Erythroblast (primary cell): ENCODE measurements around the gene CAPN8.

ENCODE experiments used
- GATA1 ChIP-seq: IDR thresholded peaks from 2 replicates; pipeline ENCODE4 v1.6.1; 2011; ENCODE audit warnings: low read depth, mild to moderate bottlenecking, control low read depth, low read length, moderate library complexity
- POLR2A ChIP-seq: IDR thresholded peaks from 2 replicates; pipeline ENCODE4 v1.6.1; 2011; ENCODE audit warnings: mild to moderate bottlenecking, low read length

- TF ChIP-seq POLR2A (no peak), GATA1 (no peak)
Measured at GRCh38 chr1:223700942-223701637, 35.6 kb upstream of the CAPN8 start.
